Thymus (tissue), 11 donors: ENCODE data around the gene DCBLD2. TPM values are rescaled to one million over a fixed set of nuclear protein-coding genes. Genes with fewer than 3 reads are reported as not detected.

Experiments
- DNase-seq, 9 donors: peaks; one replicate each; pipeline ENCODE4 v3.0.0-alpha.2; 2013; ENCODE audit warnings: low spot score in 9 of 9, low read depth in 6 of 9, missing footprints in 1 of 9
- H3K27ac ChIP-seq, 2 donors: one replicate each; pipeline ENCODE4 v1.5.1; 2013; ENCODE audit warnings: control low read depth in 1 of 2, low read depth in 1 of 2, low read length in 1 of 2, mild to moderate bottlenecking in 1 of 2, moderate library complexity in 1 of 2
- H3K27me3 ChIP-seq, 2 donors: one replicate each; pipeline ENCODE4 v1.5.1; 2013; ENCODE audit warnings: low read length in 1 of 2; ENCODE audit not compliant: control insufficient read depth in 2 of 2, insufficient read depth in 1 of 2
- H3K36me3 ChIP-seq, 2 donors: one replicate each; pipeline ENCODE4 v1.5.1; 2013; ENCODE audit warnings: low read length in 1 of 2, mild to moderate bottlenecking in 1 of 2, moderate library complexity in 1 of 2; ENCODE audit not compliant: control insufficient read depth in 2 of 2, insufficient read depth in 2 of 2
- H3K4me1 ChIP-seq, 2 donors: one replicate each; pipeline ENCODE4 v1.5.1; 2013; ENCODE audit warnings: low read length in 2 of 2; ENCODE audit not compliant: control insufficient read depth in 2 of 2, insufficient read depth in 2 of 2
- H3K4me3 ChIP-seq, 2 donors: one replicate each; pipeline ENCODE4 v1.5.1; 2013; ENCODE audit warnings: low read length in 2 of 2, control low read depth in 1 of 2, mild to moderate bottlenecking in 1 of 2
- H3K9me3 ChIP-seq, 2 donors: one replicate each; pipeline ENCODE4 v1.5.1; 2013; ENCODE audit warnings: low read length in 1 of 2, mild to moderate bottlenecking in 1 of 2; ENCODE audit not compliant: control insufficient read depth in 2 of 2, insufficient read depth in 1 of 2
- WGBS: extraction: QIAGEN DNeasy Blood & Tissue Kit; methylation state at CpG from one replicate; pipeline ENCODE4 v1.1.7; 2013; 5-methylcytosine and 5-hydroxymethylcytosine counted together
- polyA plus RNA-seq: library from polyadenylated mRNA; stranded (reverse); fragments of 200-250 nt; gene quantifications from one replicate; pipeline ENCODE4 v1.2.3, GENCODE V29; 2013
- total RNA-seq: library from RNA; stranded (reverse); fragments of 120-200 nt; gene quantifications from one replicate; pipeline ENCODE4 v1.2.4, GENCODE V29; 2013
- donor health status: healthy.

The DCBLD2 gene
- total and polyA plus RNA-seq, 2 donors: 5.5 to 9.9 TPM

GRCh38 chr3:98827221-98827920 is 74.1 kb downstream of the DCBLD2 start:
- Histone ChIP-seq H3K9me3 (no peaks in the 10 kb centered on the region), H3K27ac (no peak overlapping the region), H3K4me1 (no peaks in the 10 kb centered on the region), H3K4me3 (no peak overlapping the region), H3K36me3 (no peaks in the 10 kb centered on the region), H3K27me3 (no peaks in the 10 kb centered on the region)
- no peak for DNase-seq
- 92% methylated on average over 1 of the region's 1 CpG for WGBS

GRCh38 chr3:98826126-98826525 is 75.4 kb downstream of the DCBLD2 start:
- H3K36me3 ChIP-seq: no peaks in the 10 kb centered on the region
- no peak overlapping the region for H3K4me3 ChIP-seq
- H3K27ac ChIP-seq: no peak overlapping the region
- no peaks in the 10 kb centered on the region for H3K9me3 ChIP-seq
- 84% methylated on average over 3 of the region's 3 CpGs for WGBS
- H3K4me1 ChIP-seq: no peaks in the 10 kb centered on the region
- no peaks in the 10 kb centered on the region for H3K27me3 ChIP-seq
- DNase-seq: no peak

- Histone ChIP-seq H3K9me3 (no peaks in the 10 kb centered on the region), H3K4me1 (no peaks in the 10 kb centered on the region), H3K4me3 (no peak overlapping the region), H3K36me3 (no peaks in the 10 kb centered on the region), H3K27me3 (no peaks in the 10 kb centered on the region), H3K27ac (no peak overlapping the region)
- WGBS: 97% methylated on average over 6 of the region's 6 CpGs
- no peak for DNase-seq
Observed at GRCh38 chr3:98824256-98824655, 77.2 kb downstream of the DCBLD2 start.

- no peaks in the 10 kb centered on the region for H3K9me3 ChIP-seq
- 99% methylated on average over 4 of the region's 4 CpGs for WGBS
- no peaks in the 10 kb centered on the region for H3K4me1 ChIP-seq
- no peak for DNase-seq
- no peaks in the 10 kb centered on the region for H3K27me3 ChIP-seq
- H3K4me3 ChIP-seq: no peak overlapping the region
- no peaks in the 10 kb centered on the region for H3K36me3 ChIP-seq
- H3K27ac ChIP-seq: no peak overlapping the region
Observed at GRCh38 chr3:98823791-98824190, 77.7 kb downstream of the DCBLD2 start.

- Histone ChIP-seq H3K4me3 (no peak overlapping the region), H3K27ac (no peak overlapping the region), H3K27me3 (no peaks in the 10 kb centered on the region), H3K9me3 (no peaks in the 10 kb centered on the region), H3K4me1 (no peaks in the 10 kb centered on the region), H3K36me3 (no peaks in the 10 kb centered on the region)
- 96% methylated on average over 3 of the region's 3 CpGs for whole genome bisulfite sequencing
- DNase-seq: no peak
Observed at GRCh38 chr3:98821063-98821462, 80.4 kb downstream of the DCBLD2 start.

- H3K4me1 ChIP-seq: no peaks in the 10 kb centered on the region
- no peaks in the 10 kb centered on the region for H3K27me3 ChIP-seq
- peak; percentile 21 to 79 (median 52) for DNase-seq
- no peak overlapping the region for H3K4me3 ChIP-seq
- no peak overlapping the region for H3K27ac ChIP-seq
- WGBS: 73% methylated on average over 3 of the region's 3 CpGs
- H3K36me3 ChIP-seq: no peaks in the 10 kb centered on the region
- no peaks in the 10 kb centered on the region for H3K9me3 ChIP-seq
Observed at GRCh38 chr3:98817547-98818041, 83.9 kb downstream of the DCBLD2 start.

- H3K4me1 ChIP-seq: no peaks in the 10 kb centered on the region
- no peaks in the 10 kb centered on the region for H3K9me3 ChIP-seq
- no peak overlapping the region for H3K27ac ChIP-seq
- 97% methylated on average over 5 of the region's 5 CpGs for WGBS
- no peak overlapping the region for H3K4me3 ChIP-seq
- H3K27me3 ChIP-seq: no peaks in the 10 kb centered on the region
- DNase-seq: no peak
- no peaks in the 10 kb centered on the region for H3K36me3 ChIP-seq
Observed at GRCh38 chr3:98814817-98815420, 86.6 kb downstream of the DCBLD2 start.

GRCh38 chr3:98812851-98813374 is 88.6 kb downstream of the DCBLD2 start:
- Histone ChIP-seq H3K9me3 (no peaks in the 10 kb centered on the region), H3K4me3 (no peak overlapping the region), H3K4me1 (no peaks in the 10 kb centered on the region), H3K27ac (no peak overlapping the region), H3K27me3 (no peaks in the 10 kb centered on the region), H3K36me3 (no peaks in the 10 kb centered on the region)
- WGBS: 79% methylated on average over 5 of the region's 5 CpGs
- DNase-seq: peak in 6 of 9 donors; percentile 7 to 57 (median 24)

- Histone ChIP-seq H3K4me1 (no peaks in the 10 kb centered on the region), H3K27ac (no peak overlapping the region), H3K27me3 (no peaks in the 10 kb centered on the region), H3K4me3 (no peak overlapping the region), H3K36me3 (peaks cover 0 to 3% of the 10 kb centered on the region in 2 donors), H3K9me3 (no peaks in the 10 kb centered on the region)
- DNase-seq: no peak
- WGBS: 81% methylated on average over 6 of the region's 6 CpGs
Observed at GRCh38 chr3:98811048-98811447, 90.4 kb downstream of the DCBLD2 start.
